Astrocyte (in vitro differentiated cells and primary cell): ENCODE data around the gene PRKG2.

ENCODE experiments used
- CTCF ChIP-seq: IDR thresholded peaks from 2 replicates; pipeline ENCODE4 v1.5.1; 2011; ENCODE audit warnings: low read depth, mild to moderate bottlenecking, inconsistent platforms, low read length, moderate library complexity; ENCODE audit not compliant: insufficient read depth
- EZH2 ChIP-seq: IDR thresholded peaks from 2 replicates; pipeline ENCODE4 v1.6.1; 2012; ENCODE audit warnings: mild to moderate bottlenecking, low read length, inconsistent platforms; ENCODE audit not compliant: insufficient read depth

- TF ChIP-seq CTCF (no peak), EZH2 (no peak)
These were observed 96.9 kb downstream of the PRKG2 start for GRCh38 chr4:81118086-81118485.
